HepG2 (cell line): Measurements from ENCODE around the gene DOCK2. TPM values are rescaled to one million over a fixed set of nuclear protein-coding genes. Genes with fewer than 3 reads are reported as not detected.

ENCODE experiments used
- ATAC-seq: fragments of 200-7000 bp; cut with Tn5 transposase; 3 replicates; pipeline ENCODE4 v1.9.1; 2020; ENCODE audit warnings: mild to moderate bottlenecking, moderate library complexity
- BruUV-seq: library from RNA; stranded (reverse); fragments of 400-500 nt; replicated peaks from 2 replicates; lab custom pipeline; 2021; lab: Mats Ljungman, UMichigan
- CTCF ChIA-PET: fragments of 300-600 bp; formaldehyde crosslinking; extraction: SDS; loops from one replicate; lab custom pipeline; 2021; ENCODE audit warnings: low total read pairs, inconsistent platforms, low intra/inter-chr PET ratio; lab: Yijun Ruan, JAX
- POLR2A ChIA-PET: fragments of 350-600 bp; sonication (Branson Sonifier 250); formaldehyde crosslinking; loops from one replicate; lab custom pipeline; 2020; ENCODE audit warnings: antibody characterized with exemption, inconsistent platforms; lab: Yijun Ruan, JAX
- DNase-seq: peaks from one replicate; pipeline ENCODE4 v3.0.0-alpha.2; 2015; ENCODE audit warnings: low spot score
- FAIRE-seq: peaks from 3 replicates; lab custom pipeline; 2011; peaks lifted over from hg19 to GRCh38; lab: Jason Lieb, UNC
- H2AFZ ChIP-seq: one replicate; pipeline ENCODE4 v1.6.1; 2011; ENCODE audit warnings: low read length, inconsistent platforms
- H3K27ac ChIP-seq: fragments of 300-600 bp; 3 replicates; pipeline ENCODE4 v1.8.0; 2011; ENCODE audit warnings: mixed run types, mild to moderate bottlenecking, mixed read lengths, low read length, inconsistent platforms; ENCODE audit not compliant: insufficient read depth; ENCODE audit errors: extremely low read length
- H3K27me3 ChIP-seq, 2 experiments: fragments of 200-600 bp in 1 of 2; 2 replicates in 1 of 2; 3 replicates in 1 of 2; pipeline versions ENCODE4 v1.6.0 to v1.8.0; 2011; ENCODE audit warnings: low read length in 2 of 2, mild to moderate bottlenecking in 2 of 2, moderate library complexity in 2 of 2, inconsistent platforms in 1 of 2; ENCODE audit not compliant: insufficient read depth in 2 of 2, control insufficient read depth in 1 of 2
- H3K36me3 ChIP-seq, 2 experiments: fragments of 200-600 bp in 1 of 2; replicated peaks in 1 of 2; 2 replicates in 1 of 2; 3 replicates in 1 of 2; pipeline versions ENCODE4 v1.5.1 to v1.8.0; 2011; ENCODE audit warnings: low read length in 2 of 2, inconsistent platforms in 1 of 2; ENCODE audit not compliant: insufficient read depth in 2 of 2, control insufficient read depth in 1 of 2
- H3K4me1 ChIP-seq: 2 replicates; pipeline ENCODE4 v1.5.1; 2012; ENCODE audit warnings: low read length, inconsistent platforms; ENCODE audit not compliant: insufficient read depth
- H3K4me2 ChIP-seq: 2 replicates; pipeline ENCODE4 v1.6.0; 2011; ENCODE audit warnings: low read depth, low read length, inconsistent platforms
- H3K4me3 ChIP-seq, 3 experiments: fragments of 200-600 bp in 1 of 3; sonication (generic), shearing (Covaris generic) in 1 of 3; replicated peaks in 1 of 3; 2 replicates each; pipeline ENCODE4 v1.5.1; 2011 to 2016; ENCODE audit warnings: low read length in 3 of 3, inconsistent platforms in 2 of 3, low read depth in 2 of 3, mild to moderate bottlenecking in 2 of 3, control low read depth in 1 of 3, mixed read lengths in 1 of 3; ENCODE audit not compliant: insufficient read depth in 1 of 3
- H3K79me2 ChIP-seq: one replicate; pipeline ENCODE4 v1.6.1; 2011; ENCODE audit warnings: low read length, inconsistent platforms; ENCODE audit not compliant: insufficient read depth
- H3K9ac ChIP-seq: 2 replicates; pipeline ENCODE4 v1.6.0; 2011; ENCODE audit warnings: mild to moderate bottlenecking, low read depth, low read length, inconsistent platforms; ENCODE audit not compliant: insufficient read depth
- H3K9me3 ChIP-seq: 2 replicates; pipeline ENCODE4 v1.5.1; 2012; ENCODE audit warnings: mild to moderate bottlenecking, low read length
- H4K20me1 ChIP-seq: 2 replicates; pipeline ENCODE4 v1.6.0; 2011; ENCODE audit warnings: inconsistent platforms, mild to moderate bottlenecking, low read length, moderate library complexity; ENCODE audit not compliant: insufficient read depth
- CCAR2 ChIP-seq: fragments of 200-400 bp; formaldehyde crosslinking; optimal IDR thresholded peaks from 2 replicates; pipeline ENCODE3; 2018; ENCODE audit warnings: low read depth, mild to moderate bottlenecking, low read length, moderate library complexity
- NFE2L2 ChIP-seq: fragments of 150-350 bp; IDR thresholded peaks from 2 replicates; pipeline ENCODE4 v1.6.1; 2014; ENCODE audit warnings: low read length
- ZKSCAN8 ChIP-seq: IDR thresholded peaks from 2 replicates; pipeline ENCODE4 v1.6.1; 2016; ENCODE audit warnings: borderline replicate concordance, missing genetic modification reagents, missing compliant biosample characterization
- ZNF235 ChIP-seq: sonication (generic); formaldehyde crosslinking; IDR thresholded peaks from 2 replicates; pipeline ENCODE4 v1.8.1; 2023; ENCODE audit warnings: mild to moderate bottlenecking, missing genetic modification reagents, borderline replicate concordance
- ZNF317 ChIP-seq: sonication (generic); formaldehyde crosslinking; IDR thresholded peaks from 2 replicates; pipeline ENCODE4 v1.5.0; 2020; ENCODE audit warnings: mild to moderate bottlenecking, missing genetic modification reagents
- WGBS: methylation state at CpG from one replicate; pipeline ENCODE4 v1.1.6; 2017; ENCODE audit warnings: low lambda C conversion rate; 5-methylcytosine and 5-hydroxymethylcytosine counted together
- in situ Hi-C: cut with HindIII; loops from 2 replicates; pipeline ENCODE4 v1.10.0; 2017; ENCODE audit warnings: low pct_unique_long_range_greater_than_20kb; ENCODE audit not compliant: extremely low pct_ligation_motif_present
- intact Hi-C: fragments of 100-400 bp; cut with micrococcal nuclease; formaldehyde crosslinking; loops from one replicate; pipeline ENCODE4 v1.10.0; 2022; ENCODE audit not compliant: unreplicated experiment
- polyA plus RNA-seq, 8 experiments: library from polyadenylated mRNA; depleted of rRNA in 3 of 8; stranded (reverse) in 7 of 8; unstranded in 1 of 8; fragments of >200 nt; fragmentation: Illumina TruSeq in 4 of 8; extraction: Trizol in 4 of 8; gene quantifications; 2 replicates each; pipeline versions ENCODE4 v1.2.1 to v1.2.3, GENCODE V29; 2011 to 2016; ENCODE audit warnings: low read depth in 4 of 8, missing spikeins in 1 of 8, mixed read lengths in 1 of 8; ENCODE audit not compliant: insufficient read depth in 1 of 8
- total RNA-seq, 5 experiments: library from RNA; depleted of rRNA; stranded (reverse); fragments of >200 nt; fragmentation: Illumina TruSeq; extraction: Trizol; gene quantifications; 2 replicates each; pipeline ENCODE4 v1.2.3, GENCODE V29; 2016; ENCODE audit warnings: low read depth in 1 of 5
- TF ChIP-seq, protein P1 (sequence below): fragments of 450-650 bp; IDR thresholded peaks from 2 replicates; pipeline ENCODE4 v1.6.1; 2016
- TF ChIP-seq, protein P2 (sequence below): sonication (generic); formaldehyde crosslinking; IDR thresholded peaks from 2 replicates; pipeline ENCODE4 v1.4.0; 2020; ENCODE audit warnings: mild to moderate bottlenecking, missing genetic modification reagents
- TF ChIP-seq, protein P3 (sequence below): sonication (generic); formaldehyde crosslinking; IDR thresholded peaks from 2 replicates; pipeline ENCODE4 v1.5.1; 2020; ENCODE audit warnings: missing genetic modification reagents, mild to moderate bottlenecking, borderline replicate concordance
- TF ChIP-seq, protein P4 (sequence below): sonication (generic); formaldehyde crosslinking; conservative IDR thresholded peaks from 2 replicates; pipeline ENCODE4 v1.8.1; 2023; ENCODE audit warnings: missing genetic modification reagents

The DOCK2 gene
- total and polyA plus RNA-seq, 2 of the 13 experiments (the other 11 are each of a cell fraction or from before 2014, with no cell fraction given), result not detected

DNA sequence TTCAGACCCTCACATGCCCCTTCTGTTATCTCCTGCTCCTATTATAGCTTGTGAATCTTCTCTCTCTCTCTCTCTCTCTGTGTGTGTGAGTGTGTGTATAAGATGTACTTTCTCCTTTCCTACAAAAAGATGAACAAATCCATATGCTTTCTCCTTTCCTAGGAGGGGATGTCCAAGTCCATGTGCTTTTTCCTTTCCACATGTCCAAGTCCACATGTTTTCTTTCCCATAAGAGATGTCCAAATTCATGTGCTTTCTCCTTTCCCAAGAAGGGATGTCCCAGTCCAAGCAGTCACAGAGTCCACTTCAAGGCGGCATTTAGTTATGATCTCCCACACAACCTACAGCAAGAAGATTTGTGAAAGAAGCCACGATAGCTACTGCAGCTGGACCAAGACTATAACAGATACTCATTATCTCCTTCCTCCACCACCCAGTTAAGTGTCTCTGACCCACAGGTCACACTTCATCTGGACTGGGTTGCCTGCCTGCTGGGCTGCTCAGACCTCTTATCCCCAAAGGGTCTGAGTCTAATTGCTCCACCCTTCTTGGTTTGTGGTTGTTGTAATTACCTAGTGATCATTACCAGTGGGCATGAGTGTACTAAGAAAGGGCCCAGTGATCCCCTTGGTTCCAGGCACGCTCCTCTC is 450.2 kb downstream of the DOCK2 start:
- no peak overlapping the region for H2AFZ ChIP-seq
- ATAC-seq (no peak), DNase-seq (no peak), FAIRE-seq (no peak)
- no peak overlapping the region for H3K4me2 ChIP-seq
- no peaks in the 10 kb centered on the region for H3K4me1 ChIP-seq
- WGBS, result 3% methylated on average over 3 of the region's 3 CpGs
- H3K9me3 ChIP-seq, result no peaks in the 10 kb centered on the region
- in situ Hi-C loops (no loop called here), intact Hi-C loops (no loop called here)
- no peak for TF ChIP-seq NFE2L2
- TF ChIP-seq, protein P1, sequence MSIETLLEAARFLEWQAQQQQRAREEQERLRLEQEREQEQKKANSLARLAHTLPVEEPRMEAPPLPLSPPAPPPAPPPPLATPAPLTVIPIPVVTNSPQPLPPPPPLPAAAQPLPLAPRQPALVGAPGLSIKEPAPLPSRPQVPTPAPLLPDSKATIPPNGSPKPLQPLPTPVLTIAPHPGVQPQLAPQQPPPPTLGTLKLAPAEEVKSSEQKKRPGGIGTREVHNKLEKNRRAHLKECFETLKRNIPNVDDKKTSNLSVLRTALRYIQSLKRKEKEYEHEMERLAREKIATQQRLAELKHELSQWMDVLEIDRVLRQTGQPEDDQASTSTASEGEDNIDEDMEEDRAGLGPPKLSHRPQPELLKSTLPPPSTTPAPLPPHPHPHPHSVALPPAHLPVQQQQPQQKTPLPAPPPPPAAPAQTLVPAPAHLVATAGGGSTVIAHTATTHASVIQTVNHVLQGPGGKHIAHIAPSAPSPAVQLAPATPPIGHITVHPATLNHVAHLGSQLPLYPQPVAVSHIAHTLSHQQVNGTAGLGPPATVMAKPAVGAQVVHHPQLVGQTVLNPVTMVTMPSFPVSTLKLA, result peak; percentile 97
- no peaks in the 10 kb centered on the region; a peak in 1 of 5 replicates for H3K27me3 ChIP-seq
- CTCF ChIA-PET, result no interaction called here
- H3K9ac ChIP-seq, result no peak overlapping the region
- POLR2A ChIA-PET, result no interaction called here
- no peak overlapping the region for H3K27ac ChIP-seq
- H3K36me3 ChIP-seq, result no peaks in the 10 kb centered on the region
- H3K4me3 ChIP-seq, result no peak overlapping the region
- BruUV-seq, result no TSS peak
- H4K20me1 ChIP-seq, result no peaks in the 10 kb centered on the region
- no peaks in the 10 kb centered on the region for H3K79me2 ChIP-seq

DNA sequence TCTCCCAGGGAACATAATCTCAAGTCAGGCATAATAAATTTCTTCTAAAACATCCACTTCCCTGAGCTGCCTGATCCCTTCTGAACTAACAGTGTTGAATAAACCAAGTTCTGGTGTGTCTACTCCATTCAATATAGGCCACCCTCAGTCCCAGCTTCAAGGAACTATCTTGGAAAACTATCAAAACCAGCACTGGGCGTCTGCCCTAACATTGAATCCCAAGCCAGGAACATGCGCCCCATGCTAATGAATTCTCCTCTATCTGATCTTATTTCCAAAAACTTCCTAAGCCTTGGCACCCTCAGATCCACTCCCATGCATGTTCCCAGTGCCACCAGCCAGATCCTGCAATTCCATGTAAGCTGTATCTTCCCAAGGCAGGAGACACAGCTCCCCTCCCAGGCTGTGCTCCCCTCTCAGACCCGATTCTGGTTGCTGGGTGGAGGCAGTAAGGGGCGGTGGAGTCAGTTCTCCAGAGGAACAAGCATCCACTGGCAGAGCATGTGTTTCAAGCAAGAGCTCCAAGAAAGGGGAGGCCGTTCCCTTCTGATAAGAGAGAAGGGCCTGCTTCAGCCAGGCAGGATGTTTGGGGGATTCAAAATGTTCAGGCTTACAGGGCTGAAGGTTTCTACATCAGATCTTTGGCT is 455.5 kb downstream of the DOCK2 start:
- no peak for FAIRE-seq
- in situ Hi-C loops, result no loop called here
- TF ChIP-seq ZNF317, result no peak
- TF ChIP-seq ZKSCAN8 (CRISPR knock-in tag), result no peak
- TF ChIP-seq ZNF235 (CRISPR knock-in tag), result no peak
- TF ChIP-seq, protein P2, sequence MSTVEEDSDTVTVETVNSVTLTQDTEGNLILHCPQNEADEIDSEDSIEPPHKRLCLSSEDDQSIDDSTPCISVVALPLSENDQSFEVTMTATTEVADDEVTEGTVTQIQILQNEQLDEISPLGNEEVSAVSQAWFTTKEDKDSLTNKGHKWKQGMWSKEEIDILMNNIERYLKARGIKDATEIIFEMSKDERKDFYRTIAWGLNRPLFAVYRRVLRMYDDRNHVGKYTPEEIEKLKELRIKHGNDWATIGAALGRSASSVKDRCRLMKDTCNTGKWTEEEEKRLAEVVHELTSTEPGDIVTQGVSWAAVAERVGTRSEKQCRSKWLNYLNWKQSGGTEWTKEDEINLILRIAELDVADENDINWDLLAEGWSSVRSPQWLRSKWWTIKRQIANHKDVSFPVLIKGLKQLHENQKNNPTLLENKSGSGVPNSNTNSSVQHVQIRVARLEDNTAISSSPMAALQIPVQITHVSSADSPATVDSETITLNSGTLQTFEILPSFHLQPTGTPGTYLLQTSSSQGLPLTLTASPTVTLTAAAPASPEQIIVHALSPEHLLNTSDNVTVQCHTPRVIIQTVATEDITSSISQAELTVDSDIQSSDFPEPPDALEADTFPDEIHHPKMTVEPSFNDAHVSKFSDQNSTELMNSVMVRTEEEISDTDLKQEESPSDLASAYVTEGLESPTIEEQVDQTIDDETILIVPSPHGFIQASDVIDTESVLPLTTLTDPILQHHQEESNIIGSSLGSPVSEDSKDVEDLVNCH (CRISPR knock-in tag), result no peak
- TF ChIP-seq, protein P3, sequence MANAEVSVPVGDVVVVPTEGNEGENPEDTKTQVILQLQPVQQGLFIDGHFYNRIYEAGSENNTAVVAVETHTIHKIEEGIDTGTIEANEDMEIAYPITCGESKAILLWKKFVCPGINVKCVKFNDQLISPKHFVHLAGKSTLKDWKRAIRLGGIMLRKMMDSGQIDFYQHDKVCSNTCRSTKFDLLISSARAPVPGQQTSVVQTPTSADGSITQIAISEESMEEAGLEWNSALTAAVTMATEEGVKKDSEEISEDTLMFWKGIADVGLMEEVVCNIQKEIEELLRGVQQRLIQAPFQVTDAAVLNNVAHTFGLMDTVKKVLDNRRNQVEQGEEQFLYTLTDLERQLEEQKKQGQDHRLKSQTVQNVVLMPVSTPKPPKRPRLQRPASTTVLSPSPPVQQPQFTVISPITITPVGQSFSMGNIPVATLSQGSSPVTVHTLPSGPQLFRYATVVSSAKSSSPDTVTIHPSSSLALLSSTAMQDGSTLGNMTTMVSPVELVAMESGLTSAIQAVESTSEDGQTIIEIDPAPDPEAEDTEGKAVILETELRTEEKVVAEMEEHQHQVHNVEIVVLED (CRISPR knock-in tag), result no peak
- TF ChIP-seq, protein P4, sequence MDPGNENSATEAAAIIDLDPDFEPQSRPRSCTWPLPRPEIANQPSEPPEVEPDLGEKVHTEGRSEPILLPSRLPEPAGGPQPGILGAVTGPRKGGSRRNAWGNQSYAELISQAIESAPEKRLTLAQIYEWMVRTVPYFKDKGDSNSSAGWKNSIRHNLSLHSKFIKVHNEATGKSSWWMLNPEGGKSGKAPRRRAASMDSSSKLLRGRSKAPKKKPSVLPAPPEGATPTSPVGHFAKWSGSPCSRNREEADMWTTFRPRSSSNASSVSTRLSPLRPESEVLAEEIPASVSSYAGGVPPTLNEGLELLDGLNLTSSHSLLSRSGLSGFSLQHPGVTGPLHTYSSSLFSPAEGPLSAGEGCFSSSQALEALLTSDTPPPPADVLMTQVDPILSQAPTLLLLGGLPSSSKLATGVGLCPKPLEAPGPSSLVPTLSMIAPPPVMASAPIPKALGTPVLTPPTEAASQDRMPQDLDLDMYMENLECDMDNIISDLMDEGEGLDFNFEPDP (CRISPR knock-in tag), result no peak
- TF ChIP-seq CCAR2, result no peak

More for the DNA sequence above, 455.5 kb downstream of the DOCK2 start:
- H3K9me3 ChIP-seq, result no peaks in the 10 kb centered on the region
- no peaks in the 10 kb centered on the region for H4K20me1 ChIP-seq
- 0% methylated on average over 5 of the region's 5 CpGs for whole genome bisulfite sequencing
- no peak overlapping the region for H3K4me3 ChIP-seq
- ChIA-PET POLR2A (no interaction called here), CTCF (no interaction called here)
- intact Hi-C loops, result no loop called here
- BruUV-seq, result no TSS peak
- DNase-seq (no peak), ATAC-seq (no peak)
- H3K4me1 ChIP-seq, result no peaks in the 10 kb centered on the region
- H3K4me2 ChIP-seq, result no peak overlapping the region
- H2AFZ ChIP-seq, result no peak overlapping the region
- H3K36me3 ChIP-seq, result no peaks in the 10 kb centered on the region
- H3K9ac ChIP-seq, result no peak overlapping the region
- H3K27me3 ChIP-seq, result peaks cover 1 to 2% of the 10 kb centered on the region in 2 experiments; a peak in 3 of 5 replicates
- no peak overlapping the region for H3K27ac ChIP-seq
- no peaks in the 10 kb centered on the region for H3K79me2 ChIP-seq
